ENCODE data around the gene SLC34A1. TPM values are rescaled to one million over a fixed set of nuclear protein-coding genes. Genes with fewer than 3 reads are reported as not detected.

The SLC34A1 gene
- total RNA-seq, 1 donor from 2014 or later: 0.16 TPM

GRCh38 chr5:177427211-177427822 is 43.1 kb downstream of the SLC34A1 start:
- DNase-seq (ENCODE audit: low read depth, low spot score): no peak
- H3K27ac Mint-ChIP-seq (ENCODE audit: unreplicated experiment): peak overlapping the region; percentile 97
- peaks cover 4% of the 10 kb centered on the region for H3K27me3 Mint-ChIP-seq (ENCODE audit: low read depth)
- H3K9me3 Mint-ChIP-seq: no peaks in the 10 kb centered on the region
- TF ChIP-seq CTCF (conservative IDR thresholded peaks at IDR 0.05): no peak
- H3K36me3 Mint-ChIP-seq (ENCODE audit: low read depth): no peaks in the 10 kb centered on the region
- peak overlapping the region; percentile 89 for H3K4me3 Mint-ChIP-seq
- H3K4me1 Mint-ChIP-seq: peaks cover 31% of the 10 kb centered on the region

- no peak for DNase-seq (ENCODE audit: low read depth, low spot score)
- Mint-ChIP-seq H3K9me3 (no peaks in the 10 kb centered on the region), H3K27me3 (ENCODE audit: low read depth) (peaks cover 4% of the 10 kb centered on the region), H3K36me3 (ENCODE audit: low read depth) (no peaks in the 10 kb centered on the region), H3K27ac (ENCODE audit: unreplicated experiment) (no peak overlapping the region), H3K4me3 (peak overlapping the region; percentile 89), H3K4me1 (peaks cover 31% of the 10 kb centered on the region)
- no peak for TF ChIP-seq CTCF (conservative IDR thresholded peaks at IDR 0.05)
These were observed 43.8 kb downstream of the SLC34A1 start for GRCh38 chr5:177427919-177428573.

GRCh38 chr5:177428574-177429217 is 44.5 kb downstream of the SLC34A1 start:
- no peak for DNase-seq (ENCODE audit: low read depth, low spot score)
- H3K27me3 Mint-ChIP-seq (ENCODE audit: low read depth): peaks cover 4% of the 10 kb centered on the region
- H3K27ac Mint-ChIP-seq (ENCODE audit: unreplicated experiment): no peak overlapping the region
- H3K4me1 Mint-ChIP-seq: peaks cover 31% of the 10 kb centered on the region
- H3K9me3 Mint-ChIP-seq: no peaks in the 10 kb centered on the region
- peak overlapping the region; percentile 89 for H3K4me3 Mint-ChIP-seq
- H3K36me3 Mint-ChIP-seq (ENCODE audit: low read depth): no peaks in the 10 kb centered on the region
- TF ChIP-seq CTCF (conservative IDR thresholded peaks at IDR 0.05): no peak

GRCh38 chr5:177429248-177430040 is 45.2 kb downstream of the SLC34A1 start:
- no peak for DNase-seq (ENCODE audit: low read depth, low spot score)
- Mint-ChIP-seq H3K27ac (ENCODE audit: unreplicated experiment) (no peak overlapping the region), H3K36me3 (ENCODE audit: low read depth) (no peaks in the 10 kb centered on the region), H3K9me3 (no peaks in the 10 kb centered on the region), H3K27me3 (ENCODE audit: low read depth) (peaks cover 4% of the 10 kb centered on the region), H3K4me1 (peaks cover 31% of the 10 kb centered on the region), H3K4me3 (peak overlapping the region; percentile 89)
- no peak for TF ChIP-seq CTCF (conservative IDR thresholded peaks at IDR 0.05)

GRCh38 chr5:177430140-177430951 is 46.1 kb downstream of the SLC34A1 start:
- Mint-ChIP-seq H3K36me3 (ENCODE audit: low read depth) (no peaks in the 10 kb centered on the region), H3K9me3 (no peaks in the 10 kb centered on the region), H3K4me3 (peak overlapping the region; percentile 70), H3K4me1 (peaks cover 27% of the 10 kb centered on the region), H3K27ac (ENCODE audit: unreplicated experiment) (no peak overlapping the region), H3K27me3 (ENCODE audit: low read depth) (peaks cover 4% of the 10 kb centered on the region)
- no peak for DNase-seq (ENCODE audit: low read depth, low spot score)
- TF ChIP-seq CTCF (conservative IDR thresholded peaks at IDR 0.05): no peak
